GM21737 (cell line): ENCODE data around the gene ILKAP.

Source experiments
- ATAC-seq: cut with Tn5 transposase; IDR thresholded peaks from one replicate; pipeline ENCODE4 v1.9.1; 2021; ENCODE audit warnings: mild to moderate bottlenecking, moderate library complexity; ENCODE audit not compliant: unreplicated experiment

Gene ILKAP

DNA sequence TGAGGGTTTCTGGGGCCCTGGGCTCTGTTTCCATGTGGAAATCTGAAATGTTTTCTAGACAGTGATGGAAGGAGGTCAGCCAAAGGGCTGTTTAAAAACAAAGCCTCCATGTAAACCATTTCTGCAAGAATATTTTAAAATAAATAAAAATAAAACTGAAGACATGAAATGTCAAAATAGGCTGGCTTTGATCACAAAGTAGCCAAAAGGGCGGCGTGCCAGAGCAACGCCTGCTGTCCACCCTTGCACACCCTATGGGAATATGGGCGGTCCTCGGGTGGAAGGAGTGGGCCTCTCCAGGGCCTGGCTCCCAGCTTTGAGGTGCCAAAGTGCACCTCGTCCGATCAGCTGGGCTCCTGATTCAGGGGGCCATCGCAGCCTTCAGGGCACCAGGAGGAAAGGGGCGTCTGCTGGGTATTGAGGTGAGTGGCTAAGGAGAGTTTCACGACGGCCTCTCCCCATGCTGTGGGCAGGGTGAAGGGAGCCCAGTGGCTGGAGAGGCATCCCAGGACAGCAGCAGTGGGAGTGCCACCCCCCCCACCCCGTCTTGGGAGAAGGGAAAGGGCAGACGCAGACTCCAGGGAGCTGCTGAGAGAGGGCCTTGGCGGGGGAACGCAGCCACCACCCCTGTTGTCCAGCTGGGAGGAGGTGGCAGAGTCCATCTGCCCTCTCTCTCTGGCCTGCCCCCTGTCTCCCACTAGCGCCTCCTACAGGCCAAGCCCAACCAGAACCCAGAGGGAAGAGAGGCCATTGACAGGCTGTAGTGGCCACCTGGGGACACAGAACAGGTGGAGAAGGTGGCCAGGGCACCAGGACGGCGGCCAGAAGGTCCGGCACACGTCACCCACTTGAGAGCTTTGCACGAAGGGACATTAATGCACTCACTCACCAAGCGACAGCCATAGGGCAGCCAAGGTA is 50.5 kb downstream of the ILKAP start:
- ATAC-seq: no peak

DNA sequence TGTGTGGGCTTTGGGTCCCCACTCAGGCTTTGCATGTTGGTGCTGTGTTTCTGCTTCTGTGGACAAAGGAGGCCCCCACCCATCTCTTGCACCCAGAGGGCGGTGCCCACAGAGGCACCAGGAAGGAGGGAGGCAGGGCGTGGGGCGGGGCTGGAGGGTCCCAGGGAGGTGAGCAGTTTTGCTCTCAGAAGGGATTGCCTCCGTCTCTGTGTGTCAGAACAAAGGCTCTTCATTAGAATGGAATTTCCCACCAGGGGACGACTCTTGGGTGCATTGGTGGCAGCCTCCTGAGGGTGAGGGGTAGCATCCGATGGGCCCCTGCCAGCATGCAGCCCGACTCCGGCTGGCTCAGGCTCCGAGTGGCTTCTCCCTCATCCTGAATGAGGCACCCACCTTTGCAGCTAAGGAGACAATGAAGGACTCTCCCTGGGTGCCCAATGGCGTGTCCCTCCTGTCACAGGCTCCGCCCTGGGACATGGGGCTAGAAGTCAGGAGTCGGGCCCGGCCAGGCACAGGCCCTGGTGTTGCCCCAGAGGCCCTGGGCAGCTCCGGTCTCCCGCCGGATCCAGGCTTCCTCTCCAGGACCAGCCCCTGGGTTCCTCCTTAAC is 51.8 kb downstream of the ILKAP start:
- ATAC-seq: no peak

DNA sequence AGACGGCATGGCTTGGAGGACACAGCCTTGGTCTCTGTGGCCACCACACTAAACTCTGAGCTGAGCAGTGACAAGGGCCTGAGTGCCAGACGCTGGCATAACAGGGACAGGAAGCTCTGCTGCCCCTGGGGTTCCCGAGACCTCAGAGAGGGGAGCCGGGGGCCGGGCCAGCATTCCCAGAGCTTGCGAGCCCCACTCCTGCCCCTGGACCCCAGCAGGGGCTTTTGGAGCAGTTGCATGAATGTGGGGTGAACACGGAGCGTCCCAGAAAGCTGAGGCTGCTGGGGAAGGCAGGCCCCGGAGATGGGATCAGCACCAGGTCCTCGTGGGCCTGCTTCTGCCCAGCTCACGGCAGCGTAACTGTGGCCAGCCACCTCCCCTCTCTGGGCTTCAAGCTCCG is 52.3 kb downstream of the ILKAP start:
- no peak for ATAC-seq

DNA sequence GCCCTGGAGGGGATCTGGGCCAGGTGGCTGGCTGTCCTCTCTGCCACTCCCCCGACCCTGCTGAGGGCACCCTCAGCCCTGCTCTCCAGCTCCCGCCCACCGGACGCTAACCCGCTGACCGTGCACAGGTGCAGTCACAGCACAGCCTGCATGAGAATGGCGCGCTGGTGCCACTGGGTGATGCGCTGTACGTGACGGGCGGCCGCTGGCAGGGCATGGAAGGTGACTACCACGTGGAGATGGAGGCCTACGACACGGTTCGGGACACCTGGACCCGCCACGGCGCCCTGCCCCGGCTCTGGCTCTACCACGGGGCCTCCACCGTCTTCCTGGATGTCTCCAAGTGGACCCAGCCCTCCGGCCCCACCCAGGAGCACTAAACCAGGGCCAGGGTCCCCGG is 52.8 kb downstream of the ILKAP start:
- ATAC-seq: no peak

DNA sequence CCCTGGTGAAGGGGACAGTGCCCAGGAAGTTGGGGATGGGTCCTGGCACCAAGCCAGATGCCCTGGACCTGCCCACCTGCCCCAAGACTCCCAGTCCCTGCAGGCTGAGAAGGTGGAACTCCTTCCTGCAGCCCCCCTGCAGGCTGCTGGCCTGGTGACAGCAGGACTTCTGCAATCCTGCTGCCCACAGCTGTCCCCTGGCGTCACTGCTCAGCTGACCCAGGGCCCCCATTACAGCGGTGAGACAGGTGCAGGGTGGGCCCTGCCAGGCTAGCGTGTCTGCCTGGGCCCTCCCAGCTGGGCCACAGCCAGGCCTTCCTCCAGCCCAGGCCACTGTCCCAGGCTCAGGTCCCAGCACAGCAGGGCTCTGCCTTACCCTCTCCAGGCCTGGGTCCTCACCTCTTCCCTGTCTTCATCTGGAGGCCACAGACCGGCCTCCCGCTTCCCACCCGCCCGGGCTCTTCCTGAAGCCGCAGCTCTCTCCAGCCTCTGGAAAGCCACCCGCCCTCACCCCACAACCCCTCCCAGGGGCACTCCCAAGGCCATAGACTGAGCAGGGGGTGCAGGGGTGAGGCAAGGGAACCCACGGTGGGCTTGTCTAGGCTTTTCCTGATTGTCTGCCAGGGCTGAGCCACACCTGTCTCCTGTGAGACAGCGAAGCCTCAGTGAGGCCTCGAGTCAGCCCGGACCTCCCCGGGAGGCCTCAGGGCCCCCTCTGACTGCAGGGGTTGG is 53.5 kb downstream of the ILKAP start:
- no peak for ATAC-seq

DNA sequence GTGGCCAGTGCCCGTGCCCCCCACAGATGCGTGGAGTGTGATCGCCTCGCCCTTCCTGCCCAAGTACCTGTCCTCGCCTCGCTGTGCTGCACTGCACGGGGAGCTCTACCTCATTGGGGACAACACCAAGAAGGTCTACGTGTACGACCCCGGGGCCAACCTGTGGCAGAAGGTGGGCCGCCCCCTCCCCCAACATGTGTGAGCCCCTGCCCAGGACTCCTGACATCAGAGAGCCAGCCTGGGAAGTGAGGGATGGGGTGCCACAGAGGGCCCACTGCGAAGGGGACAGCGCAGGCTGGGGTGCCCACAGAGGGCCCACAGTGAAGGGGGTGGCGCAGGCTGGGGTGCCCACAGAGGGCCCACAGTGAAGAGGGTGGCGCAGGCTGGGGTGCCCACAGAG is 54.5 kb downstream of the ILKAP start:
- ATAC-seq: no peak

DNA sequence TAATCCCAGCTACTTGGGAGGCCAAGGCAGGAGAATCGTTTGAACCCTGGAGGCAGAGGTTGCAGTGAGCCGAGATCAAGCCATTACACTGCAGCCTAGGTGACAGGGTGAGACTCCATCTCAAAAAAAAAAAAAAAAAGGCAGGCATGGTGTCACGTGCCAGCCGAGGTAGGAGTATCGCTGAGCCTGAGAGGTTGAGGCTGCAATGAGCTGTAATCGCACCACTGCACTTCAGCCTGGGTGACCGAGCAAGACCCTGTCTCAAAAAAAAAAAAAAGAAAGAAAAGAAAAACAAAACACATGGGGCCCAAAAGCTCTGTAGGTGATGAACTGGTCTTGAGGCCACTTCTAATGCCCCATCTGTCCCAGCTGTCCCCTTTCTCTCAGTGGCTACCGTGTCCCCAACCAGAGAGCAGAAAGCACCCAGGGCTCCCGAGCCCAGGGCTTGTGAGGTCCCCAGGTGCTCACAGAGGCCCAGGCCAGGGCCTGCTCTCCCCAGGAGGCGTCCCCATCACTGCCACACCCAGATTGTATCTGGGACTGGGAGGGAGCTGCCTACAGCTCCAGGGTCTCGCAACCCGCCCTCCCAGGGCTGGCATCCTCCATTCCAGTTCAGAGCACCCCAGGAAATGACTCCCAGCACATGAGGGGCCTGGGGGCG is 56.5 kb downstream of the ILKAP start:
- no peak for ATAC-seq

DNA sequence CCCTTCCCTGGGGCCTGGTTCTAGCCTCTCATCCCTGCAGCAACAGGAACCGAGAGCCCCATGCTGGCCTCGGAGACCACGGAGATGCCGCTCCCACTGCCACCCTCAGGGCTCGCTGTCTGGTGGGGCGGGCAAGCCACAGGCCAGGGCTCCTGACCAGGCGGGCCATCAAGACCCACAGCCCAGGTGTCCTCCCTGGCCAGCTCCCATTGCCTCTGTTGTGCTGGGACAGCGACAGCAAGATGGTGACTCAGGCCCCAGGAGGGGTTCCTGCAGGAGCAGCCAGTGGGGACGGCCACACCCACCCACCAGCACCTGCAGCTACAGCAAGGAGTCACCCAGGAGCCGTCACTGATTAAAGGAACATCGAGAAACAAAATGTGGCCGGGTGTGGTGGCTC is 57.6 kb downstream of the ILKAP start:
- no peak for ATAC-seq

DNA sequence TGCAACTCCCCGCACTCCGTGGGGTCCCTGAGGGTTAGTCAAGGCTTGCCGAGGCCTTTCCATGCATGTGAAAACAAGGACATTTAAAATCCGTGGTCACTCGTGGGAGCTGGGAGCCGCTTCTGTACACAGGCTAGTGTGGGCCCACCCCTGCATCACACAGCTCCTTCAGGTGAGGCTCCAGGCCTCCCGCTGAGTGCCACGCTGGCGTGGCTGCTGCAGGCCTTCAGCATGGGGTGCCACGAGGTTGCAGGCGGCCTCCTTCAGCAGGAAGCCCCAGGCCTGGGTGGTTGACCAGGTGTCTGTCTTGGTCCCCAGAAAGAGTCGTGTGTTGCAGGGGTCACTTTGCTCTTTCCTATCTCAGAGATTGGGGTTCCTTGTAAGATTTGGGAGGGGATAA is 58.4 kb downstream of the ILKAP start:
- ATAC-seq: no peak

DNA sequence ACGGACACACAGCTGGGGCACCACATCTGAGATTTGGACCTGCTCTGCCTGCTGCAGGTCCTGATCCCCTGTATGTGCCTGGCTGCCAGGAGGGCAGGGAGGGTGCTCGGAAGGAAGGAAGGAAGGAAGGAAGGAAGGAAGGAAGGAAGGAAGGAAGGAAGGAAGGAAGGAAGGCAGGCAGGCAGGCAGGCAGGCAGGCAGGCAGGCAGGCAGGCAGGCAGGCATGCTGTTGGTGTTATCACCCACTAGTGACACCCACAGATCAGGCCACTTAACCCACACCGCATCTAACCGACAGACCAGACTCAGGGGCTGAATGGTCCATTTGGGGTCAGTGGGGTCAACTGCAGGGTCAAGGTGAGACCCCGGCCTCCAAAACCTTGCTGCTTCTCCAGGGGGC is 59.2 kb downstream of the ILKAP start:
- ATAC-seq: no peak

DNA sequence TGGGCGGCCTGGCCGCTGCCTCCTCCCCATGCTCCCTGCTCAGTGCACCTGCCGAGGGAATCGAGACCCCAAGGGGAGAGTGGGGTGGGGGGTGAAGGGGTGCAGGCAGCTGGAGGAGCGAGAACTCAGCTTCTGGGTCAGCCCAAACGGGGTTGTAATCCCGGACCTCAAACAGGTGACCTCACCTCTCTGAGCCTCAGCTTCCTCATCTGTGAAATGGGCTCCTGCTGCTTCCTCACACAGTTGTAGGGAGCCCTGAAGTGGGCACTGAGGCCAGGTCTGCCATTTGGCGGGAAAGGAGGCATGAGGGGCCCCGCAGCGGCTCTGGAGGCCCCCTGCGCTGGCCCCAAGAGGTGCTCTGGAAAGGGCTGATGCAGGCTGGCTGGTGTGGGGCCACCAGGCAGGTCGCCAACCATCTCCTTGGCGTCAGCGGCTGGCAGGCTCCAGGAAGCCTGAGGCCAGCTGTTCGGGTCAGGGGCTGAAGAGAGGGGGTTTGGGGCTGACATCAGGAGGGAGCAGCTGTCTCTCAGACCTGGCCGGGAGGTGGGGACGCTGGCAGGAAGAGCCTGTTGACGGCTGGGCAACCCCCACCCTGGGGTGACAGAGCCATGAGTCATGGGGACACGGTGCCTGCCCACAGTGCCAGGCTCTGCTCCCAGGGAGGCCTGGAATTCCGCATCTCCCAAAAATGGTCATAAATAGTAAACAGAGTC is 60.1 kb downstream of the ILKAP start:
- no peak for ATAC-seq

DNA sequence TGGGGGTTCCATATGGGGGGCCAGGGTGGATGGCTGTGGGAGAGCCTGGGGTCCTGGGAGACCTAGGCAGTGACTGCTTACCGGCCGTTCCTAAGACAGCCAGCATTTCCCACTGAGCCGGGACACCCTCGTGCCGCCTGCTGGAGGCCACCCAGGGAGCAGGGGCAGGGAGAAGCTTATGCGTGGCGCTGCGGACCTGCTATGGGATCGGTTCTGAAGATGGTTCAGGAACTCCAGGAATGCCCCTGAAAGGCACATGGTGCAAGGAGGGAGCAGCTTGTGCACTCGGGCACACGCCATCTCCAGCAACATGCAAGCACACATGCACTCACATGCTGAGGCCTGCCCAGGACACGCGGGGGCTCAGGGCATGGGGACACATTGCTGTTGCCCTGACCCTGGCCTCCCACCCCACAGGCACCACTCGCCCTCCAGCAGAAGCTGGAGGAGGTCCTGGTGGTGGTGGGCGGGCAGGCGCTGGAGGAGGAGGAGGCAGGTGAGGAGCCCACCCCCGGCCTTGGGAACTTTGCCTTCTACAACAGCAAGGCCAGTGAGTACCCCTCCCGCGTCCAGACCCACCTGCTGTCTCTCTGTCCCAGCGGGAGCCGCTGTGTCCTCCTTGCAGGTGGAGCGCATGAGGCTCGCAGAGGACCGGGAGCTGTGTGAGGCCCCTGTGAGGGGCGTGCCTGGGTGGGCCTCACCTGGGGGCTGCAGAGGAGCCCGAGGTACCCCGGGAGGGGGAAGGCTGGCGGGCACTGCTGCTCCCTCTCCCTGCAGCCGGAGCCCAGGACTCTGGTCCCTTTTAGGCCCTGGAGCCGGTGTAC is 60.9 kb downstream of the ILKAP start:
- ATAC-seq: no peak

DNA sequence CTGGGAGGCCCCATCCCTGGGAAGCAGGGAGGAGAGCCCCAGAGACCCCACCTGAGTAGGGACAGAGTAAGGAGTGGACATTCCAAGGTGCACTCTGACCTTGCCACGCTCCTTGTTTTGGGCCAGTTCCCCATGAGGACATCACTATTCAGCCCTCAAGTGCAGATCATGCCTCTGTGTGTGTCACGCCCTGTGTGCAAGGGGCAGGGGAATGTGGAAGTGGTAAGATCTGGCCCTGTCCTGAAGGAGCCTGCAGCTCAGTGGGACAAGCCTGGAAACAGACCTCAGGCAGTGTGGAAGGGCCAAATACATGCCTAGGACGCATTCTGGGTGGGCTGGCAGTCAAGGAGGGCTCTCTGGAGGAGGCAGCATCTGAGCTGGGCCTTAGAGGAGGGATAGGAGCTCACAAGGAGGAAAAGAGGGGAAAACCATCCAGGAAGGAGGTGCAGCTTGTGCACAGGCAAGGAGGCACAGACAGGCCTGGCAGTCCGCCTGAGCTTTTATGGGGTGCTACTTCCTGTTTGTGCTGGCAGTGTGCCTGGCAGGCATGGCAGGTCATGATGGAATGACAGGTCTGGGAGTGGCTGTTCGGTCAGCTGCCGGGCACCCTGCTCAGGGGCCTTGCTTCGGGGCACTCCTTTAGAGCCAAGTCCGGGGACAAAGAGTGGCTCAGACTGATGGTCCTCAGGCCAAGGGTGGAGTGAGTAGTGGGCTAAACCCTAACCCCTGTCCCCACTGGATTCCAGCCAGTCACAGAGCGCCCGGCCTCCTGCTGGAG is 61.8 kb downstream of the ILKAP start:
- ATAC-seq: no peak

DNA sequence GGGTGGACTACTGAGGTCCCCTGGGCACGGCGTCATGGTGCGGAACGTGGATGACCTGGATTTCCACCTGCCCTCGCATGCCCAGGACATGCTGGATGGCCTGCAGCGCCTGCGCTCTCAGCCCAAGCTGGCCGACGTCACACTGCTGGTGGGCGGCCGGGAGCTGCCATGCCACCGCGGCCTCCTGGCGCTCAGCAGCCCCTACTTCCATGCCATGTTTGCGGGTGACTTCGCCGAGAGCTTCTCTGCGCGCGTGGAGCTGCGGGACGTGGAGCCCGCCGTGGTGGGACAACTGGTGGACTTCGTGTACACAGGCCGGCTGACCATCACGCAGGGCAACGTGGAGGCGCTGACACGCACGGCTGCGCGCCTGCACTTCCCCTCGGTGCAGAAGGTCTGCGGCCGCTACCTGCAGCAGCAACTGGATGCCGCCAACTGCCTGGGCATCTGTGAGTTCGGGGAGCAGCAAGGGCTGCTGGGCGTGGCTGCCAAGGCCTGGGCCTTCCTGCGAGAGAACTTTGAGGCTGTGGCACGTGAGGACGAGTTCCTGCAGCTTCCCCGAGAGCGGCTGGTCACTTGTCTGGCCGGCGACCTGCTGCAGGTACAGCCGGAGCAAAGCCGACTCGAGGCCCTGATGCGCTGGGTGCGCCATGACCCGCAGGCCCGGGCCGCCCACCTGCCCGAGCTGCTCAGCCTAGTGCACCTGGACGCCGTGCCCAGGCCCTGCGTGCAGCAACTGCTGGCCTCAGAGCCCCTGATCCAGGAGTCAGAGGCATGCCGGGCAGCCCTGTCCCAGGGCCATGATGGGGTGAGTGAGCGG is 62.6 kb downstream of the ILKAP start:
- no peak for ATAC-seq

DNA sequence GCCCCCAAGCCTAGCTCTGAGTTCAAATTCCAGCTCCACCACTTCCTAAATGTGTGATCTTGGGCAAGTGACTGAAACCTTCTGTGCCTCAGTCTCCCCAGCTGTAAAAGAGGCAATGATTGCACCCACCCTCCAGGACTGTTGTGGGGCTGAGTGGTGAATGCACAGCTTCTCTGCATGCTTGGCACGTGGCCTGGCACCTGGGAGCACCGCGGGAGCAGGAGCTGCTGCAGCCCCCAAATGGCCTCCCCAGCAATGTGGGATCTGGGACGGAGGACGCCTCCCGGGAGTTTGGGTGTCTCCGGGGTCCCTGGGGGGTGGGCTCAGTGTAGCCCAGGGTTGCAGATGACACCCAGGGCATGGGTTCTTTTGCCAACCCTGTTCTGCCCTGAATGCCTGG is 63.5 kb downstream of the ILKAP start:
- no peak for ATAC-seq

DNA sequence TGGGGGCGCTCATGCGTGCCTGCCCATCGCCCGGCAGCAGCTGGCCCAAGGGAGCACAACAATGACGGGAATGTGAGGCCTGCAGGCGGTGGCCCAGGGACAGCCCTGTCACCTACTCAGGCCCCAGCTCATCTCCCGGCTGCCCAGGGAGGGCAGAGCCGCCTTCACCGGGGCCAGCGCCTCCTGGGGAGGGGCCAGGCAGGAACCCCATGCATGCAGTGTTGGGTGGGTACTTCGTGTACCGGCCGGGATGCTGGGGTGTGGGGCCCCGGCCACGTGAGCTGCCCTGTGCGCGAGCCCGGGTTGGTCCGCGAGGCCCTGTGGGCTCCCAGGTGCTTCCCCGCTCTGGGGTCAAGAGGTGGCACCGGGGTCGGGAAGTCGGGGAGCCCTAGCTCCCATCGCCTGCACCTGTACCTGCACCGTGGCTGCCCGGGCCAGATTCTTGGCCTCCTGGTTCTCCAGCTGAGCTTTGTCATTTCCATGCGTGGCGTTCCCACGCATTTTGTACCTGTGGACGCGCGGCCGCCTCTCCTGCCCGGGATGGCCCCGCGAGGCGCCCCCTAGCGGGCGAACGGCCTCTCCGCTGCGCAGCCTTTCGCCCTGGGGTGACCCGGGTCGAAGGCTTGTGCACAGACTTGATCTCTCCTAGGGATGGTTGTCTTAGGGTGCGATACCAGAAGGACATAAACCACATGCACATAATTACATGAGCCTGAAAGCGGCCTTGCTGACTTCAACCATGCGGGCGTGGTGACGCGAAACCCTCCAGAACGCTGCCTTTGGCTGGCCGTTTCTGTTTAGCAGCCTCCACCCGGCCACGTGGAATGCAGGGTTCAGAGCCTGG is 64.1 kb downstream of the ILKAP start:
- ATAC-seq: no peak
